ENCODE data around the gene WDR87. TPM values are rescaled to one million over a fixed set of nuclear protein-coding genes. Genes with fewer than 3 reads are reported as not detected.

Gene WDR87
- total and polyA plus RNA-seq, 2 donors from 2014 or later = not detected

GRCh38 chr19:37877147-37877546 lies 29.2 kb downstream of the WDR87 start:
- no peak for FAIRE-seq
- intact Hi-C loops (cut with DNase I) = no loop called here
- Histone ChIP-seq H3K9me3 (ENCODE audit: control insufficient read depth in 2 of 3, insufficient read depth in 1 of 3, low read length in 3 of 3) (peaks cover 0 to 6% (median 5%) of the 10 kb centered on the region in 3 donors), H3K27ac (ENCODE audit: low read depth in 2 of 2, low read length in 2 of 2) (no peak overlapping the region), H3K4me1 (ENCODE audit: control insufficient read depth in 2 of 3, insufficient read depth in 2 of 3, low read depth in 1 of 3, low read length in 3 of 3) (no peaks in the 10 kb centered on the region), H3K36me3 (ENCODE audit: control insufficient read depth in 2 of 3, insufficient read depth in 3 of 3, low read length in 3 of 3) (no peaks in the 10 kb centered on the region), H3K27me3 (ENCODE audit: control insufficient read depth, insufficient read depth, low read length) (no peaks in the 10 kb centered on the region), H3K4me3 (ENCODE audit: low read length in 3 of 3) (no peak overlapping the region), H3K9ac (ENCODE audit: low read length in 3 of 3) (no peak overlapping the region)
- no peak for TF ChIP-seq CTCF (IDR thresholded peaks at IDR 0.05; ENCODE audit: borderline replicate concordance, extremely low read depth, insufficient read depth)
- no peak for DNase-seq

DNA sequence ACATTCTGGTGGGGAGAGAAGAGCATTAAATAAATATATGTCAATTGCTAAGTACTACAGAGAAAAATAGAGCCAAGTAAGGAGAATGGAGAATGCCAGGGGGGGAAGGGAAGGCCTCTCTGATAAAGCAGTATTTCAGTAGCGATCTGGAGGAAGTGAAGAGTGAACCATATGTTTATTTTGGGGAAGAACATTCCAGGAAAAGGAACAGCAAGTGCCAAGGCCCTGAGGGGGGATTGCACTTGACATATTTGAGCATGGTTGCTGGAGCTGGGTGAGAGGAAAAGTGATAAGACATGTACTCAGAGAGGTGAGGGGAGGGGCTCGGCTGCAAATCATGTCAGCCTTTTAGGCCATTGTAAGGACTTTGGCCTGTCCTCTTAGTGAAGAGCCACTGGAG lies 30.4 kb downstream of the WDR87 start:
- TF ChIP-seq CTCF (IDR thresholded peaks at IDR 0.05; ENCODE audit: borderline replicate concordance, extremely low read depth, insufficient read depth) = no peak
- Histone ChIP-seq H3K27me3 (ENCODE audit: control insufficient read depth, insufficient read depth, low read length) (no peaks in the 10 kb centered on the region), H3K4me1 (ENCODE audit: control insufficient read depth in 2 of 3, insufficient read depth in 2 of 3, low read depth in 1 of 3, low read length in 3 of 3) (no peaks in the 10 kb centered on the region), H3K9me3 (ENCODE audit: control insufficient read depth in 2 of 3, insufficient read depth in 1 of 3, low read length in 3 of 3) (no peaks in the 10 kb centered on the region), H3K27ac (ENCODE audit: low read depth in 2 of 2, low read length in 2 of 2) (no peak overlapping the region), H3K36me3 (ENCODE audit: control insufficient read depth in 2 of 3, insufficient read depth in 3 of 3, low read length in 3 of 3) (no peaks in the 10 kb centered on the region), H3K4me3 (ENCODE audit: low read length in 3 of 3) (no peak overlapping the region), H3K9ac (ENCODE audit: low read length in 3 of 3) (no peak overlapping the region)
- DNase-seq (no peak), FAIRE-seq (no peak)
- intact Hi-C loops (cut with DNase I) = no loop called here

- Histone ChIP-seq H3K9me3 (ENCODE audit: control insufficient read depth in 2 of 3, insufficient read depth in 1 of 3, low read length in 3 of 3) (no peaks in the 10 kb centered on the region), H3K36me3 (ENCODE audit: control insufficient read depth in 2 of 3, insufficient read depth in 3 of 3, low read length in 3 of 3) (no peaks in the 10 kb centered on the region), H3K9ac (ENCODE audit: low read length in 3 of 3) (no peak overlapping the region), H3K4me1 (ENCODE audit: control insufficient read depth in 2 of 3, insufficient read depth in 2 of 3, low read depth in 1 of 3, low read length in 3 of 3) (no peaks in the 10 kb centered on the region), H3K27ac (ENCODE audit: low read depth in 2 of 2, low read length in 2 of 2) (no peak overlapping the region), H3K4me3 (ENCODE audit: low read length in 3 of 3) (no peak overlapping the region), H3K27me3 (ENCODE audit: control insufficient read depth, insufficient read depth, low read length) (no peaks in the 10 kb centered on the region)
- intact Hi-C loops (cut with DNase I) = no loop called here
- no peak for TF ChIP-seq CTCF (IDR thresholded peaks at IDR 0.05; ENCODE audit: borderline replicate concordance, extremely low read depth, insufficient read depth)
- DNase-seq = peak in 4 of 5 donors; percentile 62 to 88 (median 82)
- FAIRE-seq = no peak
These were observed 31.6 kb downstream of the WDR87 start for GRCh38 chr19:37874784-37875183.

- no peak overlapping the region for H3K27ac ChIP-seq (ENCODE audit: low read depth in 2 of 2, low read length in 2 of 2)
- no peaks in the 10 kb centered on the region for H3K27me3 ChIP-seq (ENCODE audit: control insufficient read depth, insufficient read depth, low read length)
- DNase-seq (no peak), FAIRE-seq (no peak)
- no peaks in the 10 kb centered on the region for H3K4me1 ChIP-seq (ENCODE audit: control insufficient read depth in 2 of 3, insufficient read depth in 2 of 3, low read depth in 1 of 3, low read length in 3 of 3)
- H3K4me3 ChIP-seq (ENCODE audit: low read length in 3 of 3) = no peak overlapping the region
- H3K36me3 ChIP-seq (ENCODE audit: control insufficient read depth in 2 of 3, insufficient read depth in 3 of 3, low read length in 3 of 3) = no peaks in the 10 kb centered on the region
- H3K9me3 ChIP-seq (ENCODE audit: control insufficient read depth in 2 of 3, insufficient read depth in 1 of 3, low read length in 3 of 3) = no peaks in the 10 kb centered on the region
- TF ChIP-seq CTCF (IDR thresholded peaks at IDR 0.05; ENCODE audit: borderline replicate concordance, extremely low read depth, insufficient read depth) = no peak
- intact Hi-C loops (cut with DNase I) = no loop called here
- no peak overlapping the region for H3K9ac ChIP-seq (ENCODE audit: low read length in 3 of 3)
These were observed 34.0 kb downstream of the WDR87 start for GRCh38 chr19:37872383-37872782.

Data from kidney (tissue), 14 donors.